HepG2 (cell line): Measurements from ENCODE around the gene KLB. TPM values are rescaled to one million over a fixed set of nuclear protein-coding genes. Genes with fewer than 3 reads are reported as not detected.

Source experiments
- DMAP1 ChIP-seq: IDR thresholded peaks from 2 replicates; pipeline ENCODE4 v1.6.1; 2016
- IRF1 ChIP-seq: sonication (generic); formaldehyde crosslinking; IDR thresholded peaks from 2 replicates; pipeline ENCODE4 v1.4.0; 2020; ENCODE audit warnings: low read depth, mild to moderate bottlenecking, missing genetic modification reagents
- KDM5A ChIP-seq: fragments of 200-600 bp; sonication (generic); IDR thresholded peaks from 2 replicates; pipeline ENCODE4 v1.7.0; 2018; ENCODE audit warnings: antibody characterized with exemption, mild to moderate bottlenecking, low read length, borderline replicate concordance
- NCOR1 ChIP-seq: fragments of 200-600 bp; sonication (generic); IDR thresholded peaks from 2 replicates; pipeline ENCODE4 v1.7.0; 2017; ENCODE audit warnings: antibody characterized with exemption, low read length, borderline replicate concordance
- NFIC ChIP-seq: IDR thresholded peaks from 2 replicates; pipeline ENCODE4 v1.6.1; 2012; ENCODE audit warnings: mild to moderate bottlenecking, low read length, inconsistent platforms
- RBM39 ChIP-seq: fragments of 200-400 bp; formaldehyde crosslinking; IDR thresholded peaks from one replicate; pipeline ENCODE4 v1.6.1; 2018; ENCODE audit warnings: antibody characterized with exemption, mild to moderate bottlenecking, low read depth, low read length; ENCODE audit not compliant: poor library complexity, severe bottlenecking
- SIX4 ChIP-seq: sonication (generic); formaldehyde crosslinking; IDR thresholded peaks from 2 replicates; pipeline ENCODE4 v1.4.0; 2020; ENCODE audit warnings: missing genetic modification reagents
- SUZ12 ChIP-seq: fragments of 150-350 bp; IDR thresholded peaks from 2 replicates; pipeline ENCODE4 v1.6.1; 2014; ENCODE audit warnings: low read depth, low read length
- USF2 ChIP-seq, 2 experiments: sonication (generic) in 1 of 2; formaldehyde crosslinking in 1 of 2; IDR thresholded peaks; 2 replicates each; pipeline versions ENCODE4 v1.5.1 to v1.6.1; 2011 to 2020; ENCODE audit warnings: borderline replicate concordance in 1 of 2, low read depth in 1 of 2, low read length in 1 of 2, mild to moderate bottlenecking in 1 of 2, missing genetic modification reagents in 1 of 2, moderate library complexity in 1 of 2
- ZBTB26 ChIP-seq: IDR thresholded peaks from 2 replicates; pipeline ENCODE4 v1.6.1; 2016; ENCODE audit warnings: missing compliant biosample characterization, missing genetic modification reagents, borderline replicate concordance
- ZBTB34 ChIP-seq: sonication (generic); formaldehyde crosslinking; IDR thresholded peaks from 2 replicates; pipeline ENCODE4 v1.8.0; 2022; ENCODE audit warnings: mild to moderate bottlenecking, missing genetic modification reagents
- ZFP82 ChIP-seq: sonication (generic); formaldehyde crosslinking; IDR thresholded peaks from 2 replicates; pipeline ENCODE4 v1.5.1; 2020; ENCODE audit warnings: mild to moderate bottlenecking, missing genetic modification reagents, borderline replicate concordance
- ZFY ChIP-seq: sonication (generic); formaldehyde crosslinking; IDR thresholded peaks from 2 replicates; pipeline ENCODE4 v1.4.0; 2020; ENCODE audit warnings: missing genetic modification reagents
- ZNF263 ChIP-seq: sonication (generic); formaldehyde crosslinking; IDR thresholded peaks from 2 replicates; pipeline ENCODE4 v1.4.0; 2020; ENCODE audit warnings: missing genetic modification reagents
- ZNF33B ChIP-seq: sonication (generic); formaldehyde crosslinking; IDR thresholded peaks from 2 replicates; pipeline ENCODE4 v1.5.1; 2020; ENCODE audit warnings: mild to moderate bottlenecking, missing genetic modification reagents
- ZNF629 ChIP-seq: sonication (generic); formaldehyde crosslinking; conservative IDR thresholded peaks from 2 replicates; pipeline ENCODE4 v1.5.0; 2020; ENCODE audit warnings: missing genetic modification reagents
- ZNF710 ChIP-seq: sonication (generic); formaldehyde crosslinking; IDR thresholded peaks from 2 replicates; pipeline ENCODE4 v1.5.0; 2020; ENCODE audit warnings: mild to moderate bottlenecking, missing genetic modification reagents, borderline replicate concordance
- ZZZ3 ChIP-seq: sonication (generic); formaldehyde crosslinking; IDR thresholded peaks from 2 replicates; pipeline ENCODE4 v1.4.0; 2020; ENCODE audit warnings: missing genetic modification reagents, mild to moderate bottlenecking, borderline replicate concordance
- polyA plus RNA-seq, 8 experiments: library from polyadenylated mRNA; depleted of rRNA in 3 of 8; stranded (reverse) in 7 of 8; unstranded in 1 of 8; fragments of >200 nt; fragmentation: Illumina TruSeq in 4 of 8; extraction: Trizol in 4 of 8; gene quantifications; 2 replicates each; pipeline versions ENCODE4 v1.2.1 to v1.2.3, GENCODE V29; 2011 to 2016; ENCODE audit warnings: low read depth in 4 of 8, missing spikeins in 1 of 8, mixed read lengths in 1 of 8; ENCODE audit not compliant: insufficient read depth in 1 of 8
- total RNA-seq, 5 experiments: library from RNA; depleted of rRNA; stranded (reverse); fragments of >200 nt; fragmentation: Illumina TruSeq; extraction: Trizol; gene quantifications; 2 replicates each; pipeline ENCODE4 v1.2.3, GENCODE V29; 2016; ENCODE audit warnings: low read depth in 1 of 5

Gene KLB
- total and polyA plus RNA-seq, 2 of the 13 experiments (the other 11 are each of a cell fraction or from before 2014, with no cell fraction given): 25.3 to 82.0 TPM

GRCh38 chr4:39365830-39366771, 40.6 kb upstream of the KLB start, which contains the start of gene RFC1 (continued):
- TF ChIP-seq RBM39: peak; percentile 84
- TF ChIP-seq IRF1 (CRISPR knock-in tag): peak; percentile 93
- TF ChIP-seq ZBTB26 (CRISPR knock-in tag): peak; percentile 90
- peak; percentile 91 for TF ChIP-seq ZBTB34 (CRISPR knock-in tag)
- peak; percentile 67; the same call in 1 of the 2 replicates for TF ChIP-seq ZNF263 (CRISPR knock-in tag)
- peak; percentile 90 for TF ChIP-seq DMAP1 (CRISPR knock-in tag)
- TF ChIP-seq SUZ12: no peak
- peak; percentile 85 for TF ChIP-seq SIX4 (CRISPR knock-in tag)
- TF ChIP-seq KDM5A: peak; percentile 99
- TF ChIP-seq ZNF629 (CRISPR knock-in tag): peak; percentile 70
- TF ChIP-seq ZFP82 (CRISPR knock-in tag): peak; percentile 77; the same call in 1 of the 2 replicates
- TF ChIP-seq ZNF33B (CRISPR knock-in tag): peak; percentile 98
- peak; percentile 91 for TF ChIP-seq ZFY (CRISPR knock-in tag)
- TF ChIP-seq ZNF710 (CRISPR knock-in tag): peak; percentile 70; the same call in 1 of the 2 replicates
- no peak for TF ChIP-seq USF2 (IDR thresholded peaks at IDR 0.05; ENCODE audit: low read depth, low read length)
- peak; percentile 28; the same call in 1 of the 2 replicates for TF ChIP-seq USF2 (CRISPR knock-in tag; IDR thresholded peaks at IDR 0.05; ENCODE audit: borderline replicate concordance)
- no peak; the same call in 1 of the 2 replicates for TF ChIP-seq NFIC
- TF ChIP-seq NCOR1: peak; percentile 22; the same call in 1 of the 2 replicates
- peak; percentile 96 for TF ChIP-seq ZZZ3 (CRISPR knock-in tag)
